Neural progenitor cell (in vitro differentiated cells): ENCODE measurements around the gene CKS1B. TPM values are rescaled to one million over a fixed set of nuclear protein-coding genes. Genes with fewer than 3 reads are reported as not detected.
A peak's percentile ranks its signal among the peaks of the same experiment; 100 is the strongest.

Experiments used
- DNase-seq: peaks from one replicate; pipeline ENCODE4 v3.0.0-alpha.2; 2016; ENCODE audit warnings: low spot score
- H2AFZ ChIP-seq: fragments of 200-600 bp; sonication (generic); replicated peaks from 2 replicates; pipeline ENCODE4 v1.6.1; 2016; ENCODE audit warnings: antibody characterized with exemption
- H3F3A ChIP-seq: fragments of 200-600 bp; sonication (generic); 2 replicates; pipeline ENCODE4 v1.6.1; 2016; ENCODE audit warnings: antibody characterized with exemption, low read depth
- H3K27ac ChIP-seq: fragments of 200-600 bp; sonication (generic); 2 replicates; pipeline ENCODE4 v1.5.1; 2016; ENCODE audit warnings: mild to moderate bottlenecking
- H3K27me3 ChIP-seq: fragments of 200-600 bp; sonication (generic); 2 replicates; pipeline ENCODE4 v1.6.1; 2016; ENCODE audit warnings: mild to moderate bottlenecking, moderate library complexity
- H3K36me3 ChIP-seq: fragments of 200-600 bp; sonication (generic); 2 replicates; pipeline ENCODE4 v1.5.1; 2016
- H3K4me1 ChIP-seq: fragments of 200-600 bp; sonication (generic); 2 replicates; pipeline ENCODE4 v1.6.1; 2016; ENCODE audit warnings: mixed run types
- H3K4me2 ChIP-seq: fragments of 200-600 bp; sonication (generic); 2 replicates; pipeline ENCODE4 v1.6.1; 2016
- H3K4me3 ChIP-seq: fragments of 200-600 bp; sonication (generic); 2 replicates; pipeline ENCODE4 v1.5.1; 2016
- H3K79me2 ChIP-seq: fragments of 200-600 bp; sonication (generic); 2 replicates; pipeline ENCODE4 v1.6.1; 2016; ENCODE audit warnings: low read depth
- H3K9ac ChIP-seq: fragments of 200-600 bp; sonication (generic); 2 replicates; pipeline ENCODE4 v1.6.1; 2016
- H3K9me3 ChIP-seq: fragments of 200-600 bp; sonication (generic); 2 replicates; pipeline ENCODE4 v1.5.1; 2016; ENCODE audit warnings: low read depth
- H4K20me1 ChIP-seq: fragments of 200-600 bp; sonication (generic); 2 replicates; pipeline ENCODE4 v1.6.1; 2016; ENCODE audit warnings: low read depth
- H3K27ac Mint-ChIP-seq: 3 replicates; pipeline ENCODE4 v1.8.0; 2021; ENCODE audit warnings: mixed read lengths
- H3K27me3 Mint-ChIP-seq: 2 replicates; pipeline ENCODE4 v1.8.0; 2022; ENCODE audit warnings: low read depth, mild to moderate bottlenecking, inconsistent platforms, moderate library complexity, mixed read lengths; ENCODE audit not compliant: insufficient read depth
- H3K36me3 Mint-ChIP-seq: 3 replicates; pipeline ENCODE4 v1.8.0; 2021; ENCODE audit warnings: mixed read lengths
- H3K4me1 Mint-ChIP-seq: 3 replicates; pipeline ENCODE4 v1.8.0; 2021; ENCODE audit warnings: mixed read lengths
- H3K4me3 Mint-ChIP-seq: 3 replicates; pipeline ENCODE4 v1.8.0; 2021; ENCODE audit warnings: mild to moderate bottlenecking, moderate library complexity, mixed read lengths
- H3K9me3 Mint-ChIP-seq: 3 replicates; pipeline ENCODE4 v1.8.0; 2020; ENCODE audit warnings: mixed read lengths
- EZH2 ChIP-seq: fragments of 200-600 bp; sonication (generic); IDR thresholded peaks from 2 replicates; pipeline ENCODE4 v1.6.1; 2017; ENCODE audit warnings: antibody characterized with exemption, mild to moderate bottlenecking, moderate library complexity
- EZH2phosphoT487 ChIP-seq: fragments of 200-600 bp; sonication (generic); IDR thresholded peaks from 2 replicates; pipeline ENCODE4 v1.6.1; 2017; ENCODE audit warnings: antibody characterized with exemption
- total RNA-seq: library from RNA; depleted of rRNA; stranded (reverse); fragments of >200 nt; gene quantifications from 2 replicates; pipeline ENCODE4 v1.2.3, GENCODE V29; 2015; ENCODE audit warnings: low replicate concordance
- TF ChIP-seq, protein P1 (sequence below): fragments of 200-600 bp; sonication (generic); IDR thresholded peaks from 2 replicates; pipeline ENCODE4 v1.5.1; 2017; ENCODE audit warnings: antibody characterized with exemption, mild to moderate bottlenecking

The CKS1B gene
- total RNA-seq, 1 donor from 2014 or later = 297 TPM

DNA sequence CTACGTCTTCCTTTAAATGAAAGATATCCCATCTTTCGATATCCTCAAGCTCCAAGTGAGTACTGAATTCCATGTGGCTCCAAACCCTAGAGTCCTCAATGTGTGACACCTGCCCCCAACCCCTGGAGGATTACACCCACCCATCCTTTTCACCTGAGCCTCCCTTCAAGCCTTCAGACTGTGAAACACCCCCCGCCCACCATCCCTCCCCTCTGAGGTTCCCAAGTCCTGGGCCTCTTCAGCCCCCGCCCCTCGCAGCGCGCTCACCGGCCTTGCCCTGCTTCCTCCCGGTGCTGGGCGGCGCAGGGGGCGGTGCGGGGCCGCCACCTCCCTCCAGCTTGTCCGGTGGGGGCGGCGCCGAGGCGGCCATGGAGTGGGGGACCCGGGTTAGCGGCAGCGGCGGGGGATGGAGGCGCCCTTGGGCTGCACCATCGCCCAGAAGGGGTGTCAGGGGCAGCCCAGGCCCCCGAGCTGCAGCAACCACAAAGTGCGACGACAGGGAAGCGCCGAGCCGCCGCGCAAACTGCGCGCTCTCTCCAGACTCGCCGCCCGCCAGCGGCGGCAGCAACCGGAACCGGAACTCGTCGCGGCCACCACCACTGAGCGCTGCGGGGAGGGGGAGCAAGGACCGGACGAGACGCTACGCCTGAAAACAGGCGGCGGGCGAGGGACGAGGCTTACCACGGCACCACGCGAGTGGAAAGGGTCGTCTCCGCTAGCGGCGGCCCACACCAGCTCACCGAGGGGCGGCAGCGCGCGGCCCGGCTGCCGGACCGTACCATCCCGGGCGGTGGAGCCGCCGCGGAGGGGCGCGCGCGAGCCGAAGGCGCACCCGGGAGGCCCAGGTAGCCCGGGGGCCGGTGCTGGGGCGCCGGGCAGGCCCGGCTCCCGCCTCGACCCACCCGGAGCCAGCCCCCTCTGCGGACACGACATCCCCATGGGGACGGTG, 13.0 kb upstream of the CKS1B start, which contains the start of gene PYGO2:
PYGO2 (minus strand) TSS at position 576 of the 949 bp plus-strand sequence; CDS start at position 370, 206 bp downstream.
- H3K9me3 ChIP-seq = no peaks in the 10 kb centered on the region
- peaks cover 49% of the 10 kb centered on the region for H3F3A ChIP-seq
- TF ChIP-seq, protein P1, sequence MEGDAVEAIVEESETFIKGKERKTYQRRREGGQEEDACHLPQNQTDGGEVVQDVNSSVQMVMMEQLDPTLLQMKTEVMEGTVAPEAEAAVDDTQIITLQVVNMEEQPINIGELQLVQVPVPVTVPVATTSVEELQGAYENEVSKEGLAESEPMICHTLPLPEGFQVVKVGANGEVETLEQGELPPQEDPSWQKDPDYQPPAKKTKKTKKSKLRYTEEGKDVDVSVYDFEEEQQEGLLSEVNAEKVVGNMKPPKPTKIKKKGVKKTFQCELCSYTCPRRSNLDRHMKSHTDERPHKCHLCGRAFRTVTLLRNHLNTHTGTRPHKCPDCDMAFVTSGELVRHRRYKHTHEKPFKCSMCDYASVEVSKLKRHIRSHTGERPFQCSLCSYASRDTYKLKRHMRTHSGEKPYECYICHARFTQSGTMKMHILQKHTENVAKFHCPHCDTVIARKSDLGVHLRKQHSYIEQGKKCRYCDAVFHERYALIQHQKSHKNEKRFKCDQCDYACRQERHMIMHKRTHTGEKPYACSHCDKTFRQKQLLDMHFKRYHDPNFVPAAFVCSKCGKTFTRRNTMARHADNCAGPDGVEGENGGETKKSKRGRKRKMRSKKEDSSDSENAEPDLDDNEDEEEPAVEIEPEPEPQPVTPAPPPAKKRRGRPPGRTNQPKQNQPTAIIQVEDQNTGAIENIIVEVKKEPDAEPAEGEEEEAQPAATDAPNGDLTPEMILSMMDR = peak; percentile 70
- no peak for TF ChIP-seq EZH2phosphoT487
- peaks cover 46% of the 10 kb centered on the region for H3K79me2 ChIP-seq
- peak within 1 kb of the TSS; percentile 94 for H3K27ac Mint-ChIP-seq
- peaks cover 34% of the 10 kb centered on the region for H3K4me1 ChIP-seq
- peak within 1 kb of the TSS; percentile 86 for H3K4me3 ChIP-seq
- H3K4me3 Mint-ChIP-seq = peak within 1 kb of the TSS; percentile 99
- peak within 1 kb of the TSS; percentile 37 for H2AFZ ChIP-seq
- H3K36me3 Mint-ChIP-seq = peaks cover 16% of the 10 kb centered on the region
- H3K9me3 Mint-ChIP-seq = no peaks in the 10 kb centered on the region
- no peaks in the 10 kb centered on the region for H3K36me3 ChIP-seq
- peaks cover 10% of the 10 kb centered on the region for H4K20me1 ChIP-seq
- peak within 1 kb of the TSS; percentile 97 for H3K27ac ChIP-seq
- H3K4me2 ChIP-seq = peak within 1 kb of the TSS; percentile 96
- peaks cover 15% of the 10 kb centered on the region for H3K27me3 Mint-ChIP-seq
- H3K4me1 Mint-ChIP-seq = peaks cover 47% of the 10 kb centered on the region
- H3K27me3 ChIP-seq = no peaks in the 10 kb centered on the region
- peak within 1 kb of the TSS; percentile 86 for H3K9ac ChIP-seq
- peak; percentile 91 for DNase-seq

DNA sequence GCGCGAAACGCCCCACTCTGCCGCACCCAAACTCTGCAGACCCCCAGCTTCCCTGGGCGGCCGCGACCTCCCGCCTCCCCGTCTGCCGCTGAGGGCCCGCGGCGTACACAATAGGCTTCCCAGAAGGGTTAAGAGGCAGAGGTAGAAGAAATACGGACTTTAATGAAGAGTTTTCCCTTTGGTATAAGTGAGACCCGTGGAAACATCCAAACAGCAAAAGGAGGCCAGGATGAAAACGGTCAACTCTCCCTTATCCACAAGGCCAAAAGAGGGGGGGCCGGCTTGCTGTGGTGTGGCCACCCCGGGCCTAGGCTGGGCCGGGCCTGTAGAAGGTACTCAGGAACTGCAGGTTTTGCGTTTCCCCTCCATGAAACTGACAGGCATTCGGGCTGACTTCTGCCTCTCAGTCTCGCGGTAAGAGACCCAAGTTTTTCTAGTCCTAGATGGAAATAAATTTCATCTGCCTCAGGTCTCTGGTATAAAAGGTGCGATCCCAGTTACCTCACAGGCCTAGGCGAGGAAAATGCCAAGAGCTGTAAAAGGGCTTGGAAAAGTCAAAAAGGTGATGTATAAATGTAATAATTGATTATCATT, 12.2 kb upstream of the CKS1B start:
- Histone ChIP-seq H3K4me1 (peaks cover 27% of the 10 kb centered on the region), H3K79me2 (peaks cover 49% of the 10 kb centered on the region), H2AFZ (peak overlapping the region; percentile 37), H4K20me1 (peaks cover 10% of the 10 kb centered on the region), H3K9me3 (no peaks in the 10 kb centered on the region), H3K27ac (peak overlapping the region; percentile 97), H3K4me2 (peak overlapping the region; percentile 96), H3K27me3 (no peaks in the 10 kb centered on the region), H3K4me3 (peak overlapping the region; percentile 86), H3K9ac (peak overlapping the region; percentile 86), H3K36me3 (no peaks in the 10 kb centered on the region), H3F3A (peaks cover 41% of the 10 kb centered on the region)
- H3K36me3 Mint-ChIP-seq = peaks cover 16% of the 10 kb centered on the region
- H3K4me3 Mint-ChIP-seq = peak overlapping the region; percentile 93
- H3K27ac Mint-ChIP-seq = peak overlapping the region; percentile 94
- peak; percentile 68 for DNase-seq
- peaks cover 15% of the 10 kb centered on the region for H3K27me3 Mint-ChIP-seq
- H3K9me3 Mint-ChIP-seq = no peaks in the 10 kb centered on the region
- no peak for TF ChIP-seq EZH2
- TF ChIP-seq, protein P1 = no peak
- no peak for TF ChIP-seq EZH2phosphoT487
- H3K4me1 Mint-ChIP-seq = peaks cover 39% of the 10 kb centered on the region

DNA sequence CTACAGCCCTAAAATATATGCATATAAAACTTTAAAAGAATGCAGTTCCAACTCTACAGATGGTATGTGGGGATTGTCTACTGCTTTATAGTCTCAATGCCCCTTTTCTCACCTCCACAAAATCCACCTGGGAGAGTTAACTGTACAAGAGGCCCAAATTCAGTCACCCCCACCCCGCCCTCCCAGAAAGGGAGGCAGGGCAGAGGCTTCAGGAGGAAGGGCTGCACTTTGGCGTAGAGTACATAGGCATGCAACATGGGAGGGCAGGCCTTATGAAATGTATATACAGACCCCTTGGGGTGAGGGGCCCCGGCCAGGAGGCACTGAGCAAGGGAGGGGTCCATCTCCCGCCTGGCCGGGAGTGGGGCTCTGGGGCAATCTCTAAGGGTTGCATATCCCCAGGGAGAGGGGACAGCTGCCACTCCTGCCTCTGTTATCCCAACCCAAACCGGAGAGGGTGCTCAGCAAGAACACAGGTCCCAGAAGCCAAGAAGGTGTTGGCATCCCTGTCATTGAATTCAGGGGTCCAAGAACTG, 11.6 kb upstream of the CKS1B start:
- Mint-ChIP-seq H3K4me1 (peaks cover 33% of the 10 kb centered on the region), H3K36me3 (peaks cover 17% of the 10 kb centered on the region), H3K9me3 (no peaks in the 10 kb centered on the region), H3K4me3 (peak overlapping the region; percentile 93), H3K27me3 (peaks cover 12% of the 10 kb centered on the region), H3K27ac (peak overlapping the region; percentile 78)
- no peaks in the 10 kb centered on the region for H3K36me3 ChIP-seq
- no peak for DNase-seq
- H3K27ac ChIP-seq = no peak overlapping the region
- H3K9me3 ChIP-seq = no peaks in the 10 kb centered on the region
- H3K79me2 ChIP-seq = peaks cover 54% of the 10 kb centered on the region
- H3F3A ChIP-seq = peaks cover 35% of the 10 kb centered on the region
- no peak overlapping the region for H3K9ac ChIP-seq
- no peak for TF ChIP-seq EZH2phosphoT487
- TF ChIP-seq, protein P1 = no peak
- TF ChIP-seq EZH2 = no peak
- no peaks in the 10 kb centered on the region for H3K27me3 ChIP-seq
- H3K4me2 ChIP-seq = peak overlapping the region; percentile 96
- H4K20me1 ChIP-seq = peaks cover 10% of the 10 kb centered on the region
- peak overlapping the region; percentile 86 for H3K4me3 ChIP-seq
- no peak overlapping the region for H2AFZ ChIP-seq
- peaks cover 21% of the 10 kb centered on the region for H3K4me1 ChIP-seq
